GM21619 (cell line): ENCODE results near the gene SPHK2.

Experiments
- ATAC-seq: cut with Tn5 transposase; IDR thresholded peaks from one replicate; pipeline ENCODE4 v1.9.1; 2021; ENCODE audit not compliant: unreplicated experiment

SPHK2 gene

DNA sequence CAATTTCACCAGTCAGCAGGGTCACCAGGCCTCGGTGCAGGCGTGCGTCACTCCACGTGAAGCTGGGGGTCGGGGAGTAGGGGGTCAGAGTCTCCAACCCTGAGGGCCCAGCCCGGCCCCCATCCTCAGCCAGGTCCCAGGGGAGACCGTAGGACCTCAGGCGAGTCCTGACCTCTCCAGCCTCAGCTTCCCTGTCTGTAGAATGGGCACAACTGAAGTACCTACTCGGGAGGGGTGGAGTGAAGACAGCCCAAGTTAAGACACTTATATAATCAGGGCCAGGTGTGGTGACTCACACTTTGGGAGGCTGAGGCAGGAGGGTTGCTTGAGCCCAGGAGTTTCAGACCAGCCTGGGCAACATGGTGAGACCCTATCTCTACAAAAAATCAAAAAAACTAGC is 15.5 kb upstream of the SPHK2 start:
- no peak for ATAC-seq

DNA sequence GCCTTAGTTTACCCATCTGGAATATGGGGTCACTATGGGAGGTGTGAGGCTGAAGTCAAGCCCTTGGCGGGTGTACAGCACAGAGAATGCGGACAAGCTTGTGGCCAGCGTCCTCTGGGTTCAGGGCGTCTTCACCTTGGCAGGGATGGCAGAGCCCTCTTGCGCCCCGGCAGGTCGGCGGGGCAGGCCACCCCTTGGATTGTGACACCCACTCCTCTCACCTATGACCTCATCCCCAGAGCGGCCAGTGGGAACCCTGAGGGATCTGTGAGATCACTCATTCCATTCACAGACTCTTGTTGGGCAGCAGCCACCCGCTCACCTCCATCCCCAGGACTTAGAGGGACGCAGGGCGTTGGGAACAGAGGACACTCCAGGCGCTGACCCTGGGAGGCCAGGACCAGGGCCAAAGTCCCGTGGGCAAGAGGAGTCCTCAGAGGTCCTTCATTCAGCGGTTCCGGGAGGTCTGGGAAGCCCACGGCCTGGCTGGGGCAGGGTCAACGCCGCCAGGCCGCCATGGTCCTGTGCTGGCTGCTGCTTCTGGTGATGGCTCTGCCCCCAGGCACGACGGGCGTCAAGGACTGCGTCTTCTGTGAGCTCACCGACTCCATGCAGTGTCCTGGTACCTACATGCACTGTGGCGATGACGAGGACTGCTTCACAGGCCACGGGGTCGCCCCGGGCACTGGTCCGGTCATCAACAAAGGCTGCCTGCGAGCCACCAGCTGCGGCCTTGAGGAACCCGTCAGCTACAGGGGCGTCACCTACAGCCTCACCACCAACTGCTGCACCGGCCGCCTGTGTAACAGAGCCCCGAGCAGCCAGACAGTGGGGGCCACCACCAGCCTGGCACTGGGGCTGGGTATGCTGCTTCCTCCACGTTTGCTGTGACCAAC is 12.6 kb upstream of the SPHK2 start, which contains the start of gene SPACA4:
SPACA4 (plus strand) TSS at position 280 of the 896 bp plus-strand sequence; CDS start at position 517, 237 bp downstream.
- no peak for ATAC-seq

GRCh38 chr19:48607359-48607755 is 11.9 kb upstream of the SPHK2 start:
- no peak for ATAC-seq

- ATAC-seq = peak; percentile 69
These were observed 10.5 kb upstream of the SPHK2 start for GRCh38 chr19:48608798-48609263.

DNA sequence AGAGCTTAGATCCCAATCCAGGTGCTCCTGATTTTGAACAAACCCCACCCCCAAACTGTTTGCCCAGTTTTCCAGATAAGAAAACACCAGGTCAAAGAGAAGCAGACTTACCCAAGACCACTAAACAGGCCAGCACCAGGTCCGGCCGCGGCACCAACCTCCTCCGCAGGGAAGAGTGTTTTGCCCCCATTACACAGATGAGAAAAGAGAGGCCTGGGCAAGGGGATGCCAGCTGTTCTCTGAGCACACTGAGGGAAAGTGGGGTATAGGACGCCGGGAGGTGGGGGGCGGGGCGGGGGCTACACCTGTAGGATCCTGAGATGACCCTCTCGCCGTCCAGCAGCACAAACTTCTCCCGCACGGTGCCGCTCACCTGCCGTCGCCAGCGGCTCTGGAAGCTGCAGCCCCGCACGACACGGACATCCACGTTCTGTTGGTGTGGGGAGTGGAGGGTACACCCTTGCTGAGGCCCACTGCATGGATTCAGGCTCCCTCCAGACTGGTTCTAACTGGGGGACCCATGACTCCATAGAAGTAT is 9.7 kb upstream of the SPHK2 start:
- ATAC-seq = no peak

- ATAC-seq = no peak
These were observed 7.4 kb upstream of the SPHK2 start for GRCh38 chr19:48611872-48612271.

GRCh38 chr19:48613024-48613851 is 6.1 kb upstream of the SPHK2 start:
- no peak for ATAC-seq

GRCh38 chr19:48613852-48614435 is 5.4 kb upstream of the SPHK2 start:
- no peak for ATAC-seq

DNA sequence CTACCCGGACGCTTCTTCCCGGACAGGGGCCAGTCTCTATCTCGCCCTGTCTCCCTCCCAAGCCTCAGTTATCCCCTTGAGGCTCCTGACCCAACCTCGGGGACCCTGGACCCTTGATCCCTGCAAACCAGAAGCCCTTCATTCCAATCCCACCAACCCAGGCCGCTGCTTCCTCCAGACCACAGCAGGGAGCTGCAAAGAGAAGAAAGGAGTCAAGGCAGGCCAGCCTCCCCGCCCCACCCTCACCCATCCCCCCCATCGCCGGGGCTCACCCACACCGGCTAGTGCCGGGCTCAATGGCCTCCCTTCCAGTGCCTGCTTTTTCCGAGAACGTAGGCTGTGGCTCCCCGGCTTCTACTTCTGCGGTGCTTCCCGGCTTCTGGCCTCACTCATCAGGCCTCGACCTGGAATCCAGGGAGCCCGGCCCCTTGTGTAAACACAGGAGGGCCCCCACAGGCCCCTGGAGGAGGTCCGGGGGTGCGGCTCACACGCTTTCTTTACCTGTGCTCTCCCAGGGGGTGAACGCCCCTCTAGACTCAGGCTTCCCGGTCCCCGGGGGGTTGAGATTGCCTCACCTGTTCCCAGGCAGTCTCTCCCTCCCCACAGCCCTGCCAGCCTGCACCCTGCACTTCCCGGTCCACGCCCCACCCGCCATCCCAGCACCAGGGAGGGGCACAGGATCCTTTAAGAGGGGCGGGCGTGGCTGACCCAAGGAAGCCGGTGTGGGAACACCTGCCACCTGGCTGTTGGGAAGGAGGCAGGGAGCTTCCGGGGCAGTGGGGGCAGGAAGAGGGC is 4.7 kb upstream of the SPHK2 start, which contains the start of gene FAM83E:
FAM83E (minus strand) TSS at position 641 of the 795 bp plus-strand sequence. CDS start 1,704 bp downstream, outside the sequence.
- no peak for ATAC-seq

DNA sequence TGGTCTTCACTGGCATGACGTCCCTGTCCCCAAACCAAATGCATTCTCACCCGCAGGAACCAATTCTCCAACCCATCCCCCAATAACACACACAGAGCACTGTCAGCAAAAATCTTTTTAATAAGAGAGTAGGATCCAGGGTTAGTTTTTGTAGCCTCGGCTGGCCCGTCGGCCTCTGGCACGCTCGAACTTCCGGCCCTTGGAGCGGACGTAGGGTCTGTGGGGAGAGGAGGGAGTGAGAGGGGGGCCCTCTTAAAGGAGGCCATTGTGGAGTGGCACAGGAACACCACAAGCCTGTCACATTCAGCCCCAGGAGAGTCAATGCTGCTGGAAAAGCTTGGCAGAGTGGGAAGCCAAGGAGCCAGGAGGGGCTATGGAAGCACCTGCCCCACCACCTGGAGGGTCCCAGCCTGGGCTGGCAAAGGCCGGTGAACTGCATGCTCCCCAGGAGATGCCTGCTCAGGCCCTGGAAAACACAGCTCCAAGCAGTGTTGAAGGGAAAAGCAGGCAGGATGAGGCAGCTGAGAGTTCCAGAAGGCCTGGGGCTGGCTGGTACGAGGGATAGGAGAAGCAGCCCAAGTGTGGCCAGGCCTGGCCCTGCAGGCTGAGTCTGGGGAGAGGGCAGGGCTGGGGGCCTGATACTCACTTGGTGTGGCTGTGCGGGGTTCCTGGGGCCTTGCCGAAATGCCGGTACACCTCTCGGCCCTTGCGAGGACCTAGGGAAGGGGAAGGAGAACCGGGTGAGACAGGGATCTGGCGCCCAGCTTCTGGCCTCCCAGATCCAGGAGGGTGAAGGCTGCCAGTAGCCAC is 3.9 kb upstream of the SPHK2 start:
- ATAC-seq = no peak

DNA sequence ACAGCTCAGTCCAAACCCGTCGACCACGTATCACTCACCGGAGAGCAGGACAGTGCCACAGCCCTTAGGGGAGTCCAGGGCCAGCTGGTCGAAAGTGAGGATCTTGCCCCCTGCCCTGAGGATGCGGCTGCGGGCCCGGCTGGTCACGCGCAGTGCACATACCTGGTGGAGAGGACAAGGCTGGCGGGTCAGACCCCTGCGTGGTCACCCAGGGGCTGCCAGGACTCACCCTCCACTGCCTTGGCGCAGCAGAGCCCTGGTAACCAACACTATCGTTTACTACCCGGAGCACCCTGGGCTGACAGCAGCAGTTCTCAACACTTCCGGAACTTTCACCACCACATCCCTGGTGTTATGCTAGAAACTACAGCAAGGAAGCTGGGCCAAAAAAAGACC is 3.3 kb upstream of the SPHK2 start:
- ATAC-seq = no peak

DNA sequence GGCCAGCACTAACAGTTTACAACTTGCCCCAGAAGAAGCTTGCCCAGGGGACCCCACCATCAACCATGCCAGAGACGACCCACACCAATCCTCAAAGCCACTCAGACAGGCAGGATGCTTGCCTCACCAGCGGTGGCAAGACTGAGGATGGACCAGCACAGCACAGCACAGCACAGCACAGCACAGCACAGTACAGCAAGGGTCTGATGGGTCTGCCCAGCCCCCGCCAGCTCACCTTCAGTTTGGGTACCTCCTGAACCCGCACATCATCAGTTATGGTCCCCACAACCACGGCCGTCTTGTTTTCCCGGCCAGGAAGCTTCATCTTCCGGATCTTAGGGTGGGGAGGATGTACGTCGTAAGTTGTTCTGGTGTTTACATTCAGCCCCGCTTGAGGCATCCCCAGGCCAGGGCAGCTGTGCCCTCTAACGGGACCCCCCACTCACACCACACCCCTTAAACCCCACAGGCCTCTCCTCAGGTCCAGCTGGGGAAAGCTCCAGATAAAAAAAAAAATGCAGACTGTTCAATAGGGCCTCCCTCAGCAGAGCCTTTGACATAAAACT is 2.7 kb upstream of the SPHK2 start:
- ATAC-seq = no peak

DNA sequence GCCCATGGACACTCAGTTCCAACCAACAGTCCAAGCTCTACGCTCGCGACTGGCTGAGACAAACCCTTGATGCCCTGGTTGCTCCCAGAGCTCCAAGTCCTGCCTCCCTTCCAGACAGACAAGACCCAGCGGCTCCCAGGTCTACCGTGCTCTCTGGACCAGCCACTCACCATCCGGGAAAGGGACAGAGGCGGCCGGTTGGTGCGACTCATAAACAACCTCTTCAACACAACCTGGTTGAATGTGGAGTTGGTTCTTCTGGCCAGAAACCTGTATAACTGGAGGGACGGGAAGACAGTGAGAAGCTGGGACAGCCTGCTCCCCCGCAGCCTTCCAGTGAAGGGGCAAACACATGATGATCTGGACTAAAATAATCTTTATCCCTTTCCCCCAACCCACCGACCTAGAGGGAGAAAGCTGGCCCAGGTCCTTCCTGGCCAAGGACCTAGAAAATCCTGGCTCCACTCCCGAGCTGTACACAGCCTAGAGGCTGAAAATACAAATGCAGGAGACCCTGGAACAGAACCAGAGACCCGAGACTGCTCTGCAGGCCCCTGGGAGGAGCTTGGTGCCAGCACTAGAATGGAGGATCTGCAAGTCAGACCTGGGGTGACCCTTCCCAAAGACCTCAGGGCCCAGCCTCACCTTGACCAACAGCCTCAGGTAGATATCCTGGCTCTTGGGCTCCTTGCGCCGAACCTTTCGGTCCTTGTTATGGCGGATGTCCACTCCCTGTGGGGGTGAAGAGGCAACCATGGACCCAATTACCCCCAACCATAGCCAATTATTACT is 2.0 kb upstream of the SPHK2 start:
- ATAC-seq = no peak

DNA sequence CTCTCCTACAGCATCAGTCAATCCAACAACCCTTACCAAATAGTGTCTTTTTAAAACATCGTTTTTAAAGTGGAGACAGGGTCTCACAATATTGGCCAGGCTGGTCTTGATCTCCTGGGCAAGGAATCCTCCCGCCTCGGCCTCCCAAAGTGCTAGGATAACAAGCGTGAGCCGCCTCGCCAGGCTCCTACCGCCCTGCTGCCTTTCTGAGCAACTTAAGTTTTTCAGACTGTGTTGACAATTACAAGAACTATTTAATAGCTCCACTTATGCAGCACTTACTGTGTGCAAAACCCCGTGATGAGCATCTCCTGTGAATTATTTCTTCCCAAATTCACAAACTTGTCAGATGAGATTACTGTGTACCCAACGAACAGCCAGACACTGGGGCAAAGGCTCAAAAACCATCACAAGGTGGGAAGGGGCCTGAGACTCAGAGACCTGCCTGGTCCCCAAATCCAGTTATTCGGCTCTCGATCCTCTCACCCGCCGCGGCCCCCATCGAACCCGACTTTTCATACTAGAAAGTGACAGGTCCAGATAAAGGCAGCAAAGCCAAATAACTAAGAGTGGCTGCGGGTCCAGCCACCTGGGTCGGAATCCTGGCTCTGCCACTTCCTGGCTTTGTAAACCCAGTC is 909 bp upstream of the SPHK2 start:
- no peak for ATAC-seq

GRCh38 chr19:48619692-48620585 is 633 bp downstream of the SPHK2 start:
- no peak for ATAC-seq

DNA sequence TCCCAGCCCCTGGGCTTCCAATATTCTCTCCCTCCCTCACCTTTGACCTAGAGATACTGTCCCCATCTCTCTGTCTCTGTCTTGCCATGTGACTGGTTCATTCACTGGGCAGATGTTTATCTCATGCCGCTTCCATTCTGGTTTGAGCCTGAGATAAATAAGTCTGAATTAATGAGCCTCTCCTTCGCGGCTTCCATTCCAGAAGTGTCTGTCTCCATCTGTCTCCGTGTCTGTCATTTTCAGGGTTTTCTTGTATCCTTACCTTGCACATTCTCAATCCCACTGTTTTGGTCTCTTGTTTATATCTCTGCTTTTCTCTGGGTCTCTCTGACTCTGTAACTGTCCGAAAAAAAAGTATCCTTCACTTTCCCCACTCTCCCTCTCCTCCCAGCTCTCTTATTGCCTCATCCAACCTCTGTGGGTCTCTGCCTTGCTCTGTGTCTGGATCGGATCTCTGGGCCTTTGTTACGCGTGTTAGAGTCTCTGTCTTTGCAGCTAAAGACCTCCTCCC is 4.3 kb downstream of the SPHK2 start:
- no peak for ATAC-seq
